Natural killer cell (primary cell): Measurements from ENCODE around the gene CAPN5. TPM values are rescaled to one million over a fixed set of nuclear protein-coding genes. Genes with fewer than 3 reads are reported as not detected.

Experiments used
- ATAC-seq, 3 donors: fragments of 150-1000 bp in 2 of 3; fragments of 200-7000 bp in 1 of 3; cut with Tn5 transposase; 1 replicate in 1 of 3; 2 replicates in 2 of 3; pipeline ENCODE4 v1.10.0; 2021; ENCODE audit warnings: mild to moderate bottlenecking in 2 of 3, moderate library complexity in 2 of 3
- DNase-seq, 2 donors: peaks; one replicate each; pipeline versions ENCODE4 v3.0.0 to v3.0.0-alpha.2; 2013 to 2021; ENCODE audit warnings: mixed read lengths in 1 of 2
- H3K27ac ChIP-seq: one replicate; pipeline ENCODE4 v1.5.1; 2013; ENCODE audit warnings: mild to moderate bottlenecking, low read length
- H3K27me3 ChIP-seq: one replicate; pipeline ENCODE4 v1.6.1; 2013; ENCODE audit warnings: low read length; ENCODE audit not compliant: control insufficient read depth, insufficient read depth
- H3K36me3 ChIP-seq: one replicate; pipeline ENCODE4 v1.6.1; 2013; ENCODE audit warnings: low read length; ENCODE audit not compliant: control insufficient read depth, insufficient read depth
- H3K4me1 ChIP-seq: one replicate; pipeline ENCODE4 v1.6.1; 2013; ENCODE audit warnings: low read length; ENCODE audit not compliant: control insufficient read depth, insufficient read depth
- H3K4me3 ChIP-seq: one replicate; pipeline ENCODE4 v1.5.1; 2013; ENCODE audit warnings: low read length
- H3K9me3 ChIP-seq: one replicate; pipeline ENCODE4 v1.6.1; 2013; ENCODE audit warnings: low read length; ENCODE audit not compliant: control insufficient read depth, insufficient read depth
- H3K27ac Mint-ChIP-seq, 2 donors: one replicate each; pipeline ENCODE4 v1.8.0; 2022; ENCODE audit warnings: mild to moderate bottlenecking in 2 of 2, mixed read lengths in 2 of 2, moderate library complexity in 1 of 2
- H3K27me3 Mint-ChIP-seq, 2 donors: one replicate each; pipeline ENCODE4 v1.8.0; 2022; ENCODE audit warnings: low read depth in 2 of 2, mixed read lengths in 2 of 2
- H3K36me3 Mint-ChIP-seq: one replicate; pipeline ENCODE4 v1.8.0; 2022; ENCODE audit warnings: mixed read lengths
- H3K4me1 Mint-ChIP-seq, 2 donors: one replicate each; pipeline ENCODE4 v1.8.0; 2022; ENCODE audit warnings: mixed read lengths in 2 of 2
- H3K4me3 Mint-ChIP-seq: one replicate; pipeline ENCODE4 v1.8.0; 2022; ENCODE audit warnings: mild to moderate bottlenecking, moderate library complexity, mixed read lengths
- H3K9me3 Mint-ChIP-seq, 2 donors: one replicate each; pipeline ENCODE4 v1.8.0; 2022; ENCODE audit warnings: mixed read lengths in 2 of 2
- WGBS: methylation state at CpG from one replicate; pipeline ENCODE4 v1.1.7; 2013; ENCODE audit warnings: missing lambda C conversion rate; ENCODE audit not compliant: insufficient coverage; 5-methylcytosine and 5-hydroxymethylcytosine counted together
- intact Hi-C: fragments of 100-400 bp; cut with micrococcal nuclease; formaldehyde crosslinking; loops from one replicate; pipeline ENCODE4 v1.14.2; 2022
- total RNA-seq, 4 donors: library from RNA; stranded (reverse); fragments of 120-200 nt in 1 of 4; gene quantifications; one replicate each; pipeline versions ENCODE4 v1.2.3 to v1.2.4, GENCODE V29; 2013 to 2022
- TF ChIP-seq, protein P1 (sequence below): fragments of 200-600 bp; IDR thresholded peaks from one replicate; pipeline ENCODE4 v1.8.0; 2022; ENCODE audit warnings: antibody characterized with exemption

The CAPN5 gene
- total RNA-seq, 3 donors from 2014 or later (not counting 1 experiment from before 2014, with no cell fraction given), result 32.3 to 34.5 (median 34.3) TPM

- TF ChIP-seq, protein P1, sequence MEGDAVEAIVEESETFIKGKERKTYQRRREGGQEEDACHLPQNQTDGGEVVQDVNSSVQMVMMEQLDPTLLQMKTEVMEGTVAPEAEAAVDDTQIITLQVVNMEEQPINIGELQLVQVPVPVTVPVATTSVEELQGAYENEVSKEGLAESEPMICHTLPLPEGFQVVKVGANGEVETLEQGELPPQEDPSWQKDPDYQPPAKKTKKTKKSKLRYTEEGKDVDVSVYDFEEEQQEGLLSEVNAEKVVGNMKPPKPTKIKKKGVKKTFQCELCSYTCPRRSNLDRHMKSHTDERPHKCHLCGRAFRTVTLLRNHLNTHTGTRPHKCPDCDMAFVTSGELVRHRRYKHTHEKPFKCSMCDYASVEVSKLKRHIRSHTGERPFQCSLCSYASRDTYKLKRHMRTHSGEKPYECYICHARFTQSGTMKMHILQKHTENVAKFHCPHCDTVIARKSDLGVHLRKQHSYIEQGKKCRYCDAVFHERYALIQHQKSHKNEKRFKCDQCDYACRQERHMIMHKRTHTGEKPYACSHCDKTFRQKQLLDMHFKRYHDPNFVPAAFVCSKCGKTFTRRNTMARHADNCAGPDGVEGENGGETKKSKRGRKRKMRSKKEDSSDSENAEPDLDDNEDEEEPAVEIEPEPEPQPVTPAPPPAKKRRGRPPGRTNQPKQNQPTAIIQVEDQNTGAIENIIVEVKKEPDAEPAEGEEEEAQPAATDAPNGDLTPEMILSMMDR, result no peak
- ATAC-seq, result no peak
- no peak overlapping the region for H3K27ac ChIP-seq
- intact Hi-C loops, result no loop called here
- H3K36me3 Mint-ChIP-seq, result no peaks in the 10 kb centered on the region
- no peak overlapping the region for H3K4me3 Mint-ChIP-seq
- H3K27ac Mint-ChIP-seq, result no peak overlapping the region
- no peak overlapping the region for H3K4me3 ChIP-seq
- H3K4me1 ChIP-seq, result peaks cover 16% of the 10 kb centered on the region
- H3K36me3 ChIP-seq, result no peaks in the 10 kb centered on the region
- H3K27me3 Mint-ChIP-seq, result peaks cover 48 to 67% of the 10 kb centered on the region in 2 donors
- peaks cover 11% of the 10 kb centered on the region for H3K27me3 ChIP-seq
- no peaks in the 10 kb centered on the region for H3K9me3 Mint-ChIP-seq
- H3K9me3 ChIP-seq, result no peaks in the 10 kb centered on the region
- peaks cover 17 to 18% of the 10 kb centered on the region in 2 donors for H3K4me1 Mint-ChIP-seq
- DNase-seq, result no peak
- 36% methylated on average over 55 of the region's 55 CpGs for WGBS
These were observed 71.4 kb downstream of the CAPN5 start for GRCh38 chr11:77138106-77138649.

GRCh38 chr11:77139201-77139600 is 72.4 kb downstream of the CAPN5 start:
- Histone ChIP-seq H3K4me3 (no peak overlapping the region), H3K4me1 (peaks cover 16% of the 10 kb centered on the region), H3K9me3 (no peaks in the 10 kb centered on the region), H3K36me3 (no peaks in the 10 kb centered on the region), H3K27me3 (peaks cover 11% of the 10 kb centered on the region), H3K27ac (no peak overlapping the region)
- DNase-seq (no peak), ATAC-seq (no peak)
- H3K4me3 Mint-ChIP-seq, result no peak overlapping the region
- peaks cover 53 to 74% of the 10 kb centered on the region in 2 donors for H3K27me3 Mint-ChIP-seq
- H3K27ac Mint-ChIP-seq, result no peak overlapping the region
- intact Hi-C loops, result no loop called here
- 97% methylated on average over 8 of the region's 8 CpGs for WGBS
- TF ChIP-seq, protein P1, result no peak
- H3K9me3 Mint-ChIP-seq, result no peaks in the 10 kb centered on the region
- peaks cover 22 to 23% of the 10 kb centered on the region in 2 donors for H3K4me1 Mint-ChIP-seq
- H3K36me3 Mint-ChIP-seq, result no peaks in the 10 kb centered on the region

DNA sequence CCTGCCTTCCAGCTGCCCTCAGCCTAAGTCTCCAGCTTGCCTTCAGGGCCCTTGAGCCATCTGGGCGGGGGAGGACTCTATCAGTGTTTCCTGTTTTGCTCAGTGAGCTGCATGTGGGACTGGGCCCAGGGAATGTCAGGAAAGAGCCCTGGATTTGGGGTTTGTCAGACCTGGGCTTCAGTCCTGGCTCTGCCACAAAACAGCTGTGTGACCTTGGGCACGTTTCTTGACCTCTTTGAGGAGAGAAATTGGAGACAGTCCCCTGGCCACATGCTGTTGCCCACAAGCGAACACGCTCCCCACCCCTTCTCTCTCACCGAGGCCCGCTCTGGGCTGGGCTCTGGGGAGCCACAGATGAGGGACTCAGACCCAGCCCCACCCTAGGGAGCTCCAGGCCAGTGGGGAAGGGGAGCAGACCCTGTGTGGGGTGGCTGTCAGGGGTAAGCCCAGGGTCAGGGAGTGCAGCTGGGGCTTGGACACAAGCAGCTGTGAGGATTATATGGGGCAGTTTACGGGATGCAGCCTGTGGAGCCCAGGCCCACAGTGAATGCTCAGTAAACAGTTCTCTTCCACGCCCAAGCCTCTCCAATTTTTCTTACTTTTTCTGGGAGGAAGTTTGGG is 73.6 kb downstream of the CAPN5 start:
- H3K36me3 ChIP-seq, result no peaks in the 10 kb centered on the region
- H3K4me3 Mint-ChIP-seq, result no peak overlapping the region
- DNase-seq (no peak), ATAC-seq (no peak)
- no peaks in the 10 kb centered on the region for H3K9me3 ChIP-seq
- H3K9me3 Mint-ChIP-seq, result no peaks in the 10 kb centered on the region
- intact Hi-C loops, result no loop called here
- H3K4me1 ChIP-seq, result peaks cover 16% of the 10 kb centered on the region
- H3K27me3 ChIP-seq, result peaks cover 11% of the 10 kb centered on the region
- WGBS, result 68% methylated on average over 7 of the region's 8 CpGs
- TF ChIP-seq, protein P1, result no peak
- no peak overlapping the region for H3K27ac ChIP-seq
- no peaks in the 10 kb centered on the region for H3K36me3 Mint-ChIP-seq
- H3K27me3 Mint-ChIP-seq, result peaks cover 53 to 74% of the 10 kb centered on the region in 2 donors
- H3K4me3 ChIP-seq, result no peak overlapping the region
- H3K27ac Mint-ChIP-seq, result no peak overlapping the region
- H3K4me1 Mint-ChIP-seq, result peaks cover 22 to 23% of the 10 kb centered on the region in 2 donors
